NB4 (cell line): ENCODE data around the gene SCGB3A1.

Experiments
- MYC ChIP-seq: IDR thresholded peaks from 2 replicates; pipeline ENCODE4 v1.6.1; 2011; ENCODE audit warnings: low read depth, low read length
- POLR2A ChIP-seq: IDR thresholded peaks from 2 replicates; pipeline ENCODE4 v1.6.1; 2011; ENCODE audit warnings: mild to moderate bottlenecking; ENCODE audit not compliant: insufficient read length; ENCODE audit errors: extremely low read depth
- TF ChIP-seq, protein P1 (sequence below): IDR thresholded peaks from one replicate; pipeline ENCODE4 v1.5.1; 2012; ENCODE audit warnings: low read depth, low read length
- TF ChIP-seq, protein P2 (sequence below): IDR thresholded peaks from 2 replicates; pipeline ENCODE4 v1.6.1; 2011; ENCODE audit warnings: low read depth, low read length

GRCh38 chr5:180583738-180584137 lies 7.6 kb downstream of the SCGB3A1 start:
- TF ChIP-seq, protein P1, sequence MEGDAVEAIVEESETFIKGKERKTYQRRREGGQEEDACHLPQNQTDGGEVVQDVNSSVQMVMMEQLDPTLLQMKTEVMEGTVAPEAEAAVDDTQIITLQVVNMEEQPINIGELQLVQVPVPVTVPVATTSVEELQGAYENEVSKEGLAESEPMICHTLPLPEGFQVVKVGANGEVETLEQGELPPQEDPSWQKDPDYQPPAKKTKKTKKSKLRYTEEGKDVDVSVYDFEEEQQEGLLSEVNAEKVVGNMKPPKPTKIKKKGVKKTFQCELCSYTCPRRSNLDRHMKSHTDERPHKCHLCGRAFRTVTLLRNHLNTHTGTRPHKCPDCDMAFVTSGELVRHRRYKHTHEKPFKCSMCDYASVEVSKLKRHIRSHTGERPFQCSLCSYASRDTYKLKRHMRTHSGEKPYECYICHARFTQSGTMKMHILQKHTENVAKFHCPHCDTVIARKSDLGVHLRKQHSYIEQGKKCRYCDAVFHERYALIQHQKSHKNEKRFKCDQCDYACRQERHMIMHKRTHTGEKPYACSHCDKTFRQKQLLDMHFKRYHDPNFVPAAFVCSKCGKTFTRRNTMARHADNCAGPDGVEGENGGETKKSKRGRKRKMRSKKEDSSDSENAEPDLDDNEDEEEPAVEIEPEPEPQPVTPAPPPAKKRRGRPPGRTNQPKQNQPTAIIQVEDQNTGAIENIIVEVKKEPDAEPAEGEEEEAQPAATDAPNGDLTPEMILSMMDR: no peak
- TF ChIP-seq, protein P2, sequence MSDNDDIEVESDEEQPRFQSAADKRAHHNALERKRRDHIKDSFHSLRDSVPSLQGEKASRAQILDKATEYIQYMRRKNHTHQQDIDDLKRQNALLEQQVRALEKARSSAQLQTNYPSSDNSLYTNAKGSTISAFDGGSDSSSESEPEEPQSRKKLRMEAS: no peak
- TF ChIP-seq POLR2A (no peak), MYC (no peak)
